ENCODE data around the gene COBLL1.

The COBLL1 gene

GRCh38 chr2:164752956-164753355 lies 88.7 kb downstream of the COBLL1 start:
- no peak for DNase-seq (ENCODE audit: extremely low read depth, low read depth)

GRCh38 chr2:164747783-164748433 lies 93.7 kb downstream of the COBLL1 start:
- TF ChIP-seq, protein P1, sequence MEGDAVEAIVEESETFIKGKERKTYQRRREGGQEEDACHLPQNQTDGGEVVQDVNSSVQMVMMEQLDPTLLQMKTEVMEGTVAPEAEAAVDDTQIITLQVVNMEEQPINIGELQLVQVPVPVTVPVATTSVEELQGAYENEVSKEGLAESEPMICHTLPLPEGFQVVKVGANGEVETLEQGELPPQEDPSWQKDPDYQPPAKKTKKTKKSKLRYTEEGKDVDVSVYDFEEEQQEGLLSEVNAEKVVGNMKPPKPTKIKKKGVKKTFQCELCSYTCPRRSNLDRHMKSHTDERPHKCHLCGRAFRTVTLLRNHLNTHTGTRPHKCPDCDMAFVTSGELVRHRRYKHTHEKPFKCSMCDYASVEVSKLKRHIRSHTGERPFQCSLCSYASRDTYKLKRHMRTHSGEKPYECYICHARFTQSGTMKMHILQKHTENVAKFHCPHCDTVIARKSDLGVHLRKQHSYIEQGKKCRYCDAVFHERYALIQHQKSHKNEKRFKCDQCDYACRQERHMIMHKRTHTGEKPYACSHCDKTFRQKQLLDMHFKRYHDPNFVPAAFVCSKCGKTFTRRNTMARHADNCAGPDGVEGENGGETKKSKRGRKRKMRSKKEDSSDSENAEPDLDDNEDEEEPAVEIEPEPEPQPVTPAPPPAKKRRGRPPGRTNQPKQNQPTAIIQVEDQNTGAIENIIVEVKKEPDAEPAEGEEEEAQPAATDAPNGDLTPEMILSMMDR (IDR thresholded peaks at IDR 0.05; ENCODE audit: low read depth, low read length), result no peak
- DNase-seq (ENCODE audit: extremely low read depth, low read depth), result no peak

More at GRCh38 chr2:164752956-164753355, 88.7 kb downstream of the COBLL1 start:
- TF ChIP-seq, protein P1 (IDR thresholded peaks at IDR 0.05; ENCODE audit: low read depth, low read length), result no peak

GRCh38 chr2:164747140-164747539 lies 94.5 kb downstream of the COBLL1 start:
- TF ChIP-seq, protein P1 (IDR thresholded peaks at IDR 0.05; ENCODE audit: low read depth, low read length), result no peak
- no peak for DNase-seq (ENCODE audit: extremely low read depth, low read depth)

- no peak for DNase-seq (ENCODE audit: extremely low read depth, low read depth)
- TF ChIP-seq, protein P1 (IDR thresholded peaks at IDR 0.05; ENCODE audit: low read depth, low read length), result no peak
Observed at GRCh38 chr2:164746713-164747112, 94.9 kb downstream of the COBLL1 start.

GRCh38 chr2:164745012-164745797 lies 96.4 kb downstream of the COBLL1 start:
- DNase-seq (ENCODE audit: extremely low read depth, low read depth), result no peak
- TF ChIP-seq, protein P1 (IDR thresholded peaks at IDR 0.05; ENCODE audit: low read depth, low read length), result no peak

DNA sequence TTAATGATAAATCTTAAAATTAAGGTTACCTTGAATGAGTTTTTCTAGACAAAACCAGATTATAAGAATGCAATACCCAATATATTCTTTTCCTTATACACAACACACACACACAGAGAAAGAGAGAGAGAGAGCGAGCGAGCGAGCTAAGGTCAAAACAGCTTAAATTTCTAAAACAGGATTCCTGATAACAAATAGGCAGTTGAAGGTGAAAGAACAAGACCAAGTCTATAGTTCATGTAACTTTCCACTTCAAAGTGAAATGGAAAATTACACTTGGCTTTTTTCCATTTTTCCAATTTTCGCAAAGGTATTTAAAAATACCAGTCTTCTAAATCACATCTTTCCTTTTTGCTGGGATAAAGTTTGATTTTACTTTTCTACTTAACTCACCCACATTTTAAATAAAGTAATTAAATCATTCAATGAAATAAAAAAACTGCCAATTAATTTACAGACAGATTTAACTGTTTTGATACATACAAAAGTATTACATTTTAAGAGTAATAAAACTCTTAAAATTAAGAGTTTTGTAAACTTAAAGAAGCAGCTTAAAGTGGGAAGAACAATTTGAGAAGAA lies 98.8 kb downstream of the COBLL1 start:
- DNase-seq (ENCODE audit: extremely low read depth, low read depth), result no peak

More for the DNA sequence above, 98.8 kb downstream of the COBLL1 start:
- TF ChIP-seq, protein P1 (IDR thresholded peaks at IDR 0.05; ENCODE audit: low read depth, low read length), result no peak

Measured in AG09319 (cell line).